ENCODE data around the gene PLXND1.

The PLXND1 gene

DNA sequence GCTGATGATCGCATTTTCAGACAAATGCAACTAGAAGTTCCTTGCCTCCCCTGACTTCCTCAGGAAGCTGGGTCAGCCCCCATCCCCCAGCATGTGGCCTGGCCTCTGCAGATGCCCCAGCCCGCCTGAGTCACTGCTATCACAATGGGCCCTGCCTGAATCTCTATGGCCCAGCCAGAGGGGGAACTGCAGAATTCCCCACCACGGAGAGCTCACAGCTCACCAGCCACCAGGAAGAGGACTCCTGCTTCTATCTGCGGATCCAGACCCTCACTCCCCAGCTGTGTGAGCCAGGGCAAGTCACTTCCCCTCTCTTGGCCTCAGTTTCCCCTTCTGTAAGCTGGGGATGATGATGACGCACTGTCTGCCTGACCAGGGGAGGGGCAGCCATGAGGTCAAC, 6.9 kb downstream of the PLXND1 start:
- no peak for DNase-seq (ENCODE audit: low read depth)

DNA sequence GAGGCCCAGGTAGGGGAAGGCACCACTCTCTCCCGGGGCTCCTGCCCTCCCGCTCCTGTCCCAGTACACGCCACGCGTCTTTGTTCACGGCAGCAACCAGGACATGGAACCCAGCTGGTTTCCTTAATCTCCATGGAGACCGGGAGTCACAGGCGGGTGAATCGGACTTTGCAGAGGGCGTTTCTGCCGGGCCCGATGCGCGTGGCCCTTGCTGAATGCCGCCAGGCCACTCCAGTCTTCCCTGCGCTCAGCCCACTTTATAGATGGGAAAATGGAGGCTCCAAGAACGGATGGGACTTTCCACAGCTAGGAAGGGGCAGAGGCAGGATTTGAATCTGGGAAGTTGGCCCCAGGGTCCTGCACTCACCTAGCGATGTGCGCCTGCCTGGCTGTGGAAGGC, 7.4 kb downstream of the PLXND1 start:
- no peak for DNase-seq (ENCODE audit: low read depth)

DNA sequence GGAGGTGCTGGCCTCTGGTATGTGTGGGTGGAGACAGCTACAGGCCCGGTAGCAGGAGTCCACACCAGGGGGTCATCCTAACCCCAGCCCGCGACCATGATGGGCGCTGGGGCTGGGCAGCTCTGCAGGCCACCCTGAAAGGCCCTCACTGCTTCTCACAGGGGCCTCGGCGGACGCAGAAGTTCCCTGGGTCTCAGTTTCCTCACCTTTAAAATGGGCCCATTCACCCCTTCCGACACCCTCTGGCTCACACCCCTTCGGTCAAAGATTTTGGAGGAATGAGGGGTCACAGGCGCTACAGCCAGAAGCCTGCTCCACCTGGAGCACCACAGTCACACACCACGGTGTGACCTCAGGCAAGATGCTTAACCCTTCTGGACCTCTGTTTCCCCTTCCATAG, 8.0 kb downstream of the PLXND1 start:
- DNase-seq (ENCODE audit: low read depth), result no peak

DNA sequence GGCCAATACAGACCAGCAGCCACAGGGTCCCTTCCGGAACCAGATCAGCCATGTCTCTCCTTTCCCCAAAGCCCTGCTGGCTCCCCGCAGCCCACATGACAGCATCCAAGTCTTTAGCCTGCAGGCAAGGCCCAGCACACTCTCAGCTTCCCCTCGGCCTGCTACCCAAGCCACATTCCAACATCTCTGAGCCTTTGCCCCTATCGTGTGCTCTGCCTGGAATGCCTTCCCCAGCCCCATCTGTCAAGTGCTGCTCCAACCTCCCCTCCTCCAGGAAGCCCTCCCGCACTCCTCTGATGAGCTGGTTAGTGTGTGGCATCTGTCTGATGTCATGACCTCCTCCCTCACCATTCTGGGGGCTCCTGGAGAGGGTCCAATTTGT, 8.5 kb downstream of the PLXND1 start:
- no peak for DNase-seq (ENCODE audit: low read depth)

DNA sequence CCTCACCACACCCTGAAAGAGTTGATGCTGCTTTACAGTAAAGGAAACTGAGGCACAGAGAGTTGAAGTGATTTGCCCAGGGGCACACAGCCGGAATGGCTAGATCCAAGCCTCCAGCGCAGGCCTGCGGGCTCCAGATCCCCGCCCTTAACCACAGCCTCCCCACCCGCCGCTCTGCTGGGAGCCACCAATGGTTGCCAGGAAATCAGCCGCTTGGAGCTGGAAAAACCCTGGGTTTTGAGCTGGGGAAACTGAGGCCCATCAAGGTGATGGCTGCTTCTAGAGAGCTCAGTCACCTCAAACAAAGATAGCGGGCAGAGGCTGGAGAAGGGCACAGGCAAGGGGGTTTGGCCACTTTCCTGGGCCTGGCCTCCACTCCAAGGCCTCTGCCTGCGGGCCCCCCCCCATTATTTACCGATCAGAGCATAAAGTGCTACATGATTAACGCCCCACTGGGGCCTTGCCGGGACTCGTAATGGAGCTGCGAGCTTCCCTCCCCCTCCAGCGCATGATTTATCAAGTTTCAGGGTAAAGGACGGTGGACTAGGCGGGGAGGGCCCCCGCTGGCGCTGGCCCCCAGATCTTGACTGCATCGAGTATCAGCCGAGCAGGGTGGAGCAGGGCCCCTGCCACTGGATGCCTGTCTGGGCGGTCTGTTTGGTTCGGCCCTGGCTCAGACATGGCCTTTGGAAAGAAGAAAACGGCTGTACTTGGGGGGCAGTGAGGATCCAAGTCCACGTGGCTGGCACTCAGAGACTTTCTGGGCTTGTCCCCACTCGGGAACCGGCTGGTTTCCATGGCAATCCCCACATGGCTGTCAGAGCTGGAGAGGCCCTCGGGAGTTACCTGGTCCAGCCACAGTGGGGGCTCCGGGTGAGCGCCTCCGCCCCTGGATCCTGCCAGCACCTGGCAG, 9.1 kb downstream of the PLXND1 start:
- no peak for DNase-seq (ENCODE audit: low read depth)

DNA sequence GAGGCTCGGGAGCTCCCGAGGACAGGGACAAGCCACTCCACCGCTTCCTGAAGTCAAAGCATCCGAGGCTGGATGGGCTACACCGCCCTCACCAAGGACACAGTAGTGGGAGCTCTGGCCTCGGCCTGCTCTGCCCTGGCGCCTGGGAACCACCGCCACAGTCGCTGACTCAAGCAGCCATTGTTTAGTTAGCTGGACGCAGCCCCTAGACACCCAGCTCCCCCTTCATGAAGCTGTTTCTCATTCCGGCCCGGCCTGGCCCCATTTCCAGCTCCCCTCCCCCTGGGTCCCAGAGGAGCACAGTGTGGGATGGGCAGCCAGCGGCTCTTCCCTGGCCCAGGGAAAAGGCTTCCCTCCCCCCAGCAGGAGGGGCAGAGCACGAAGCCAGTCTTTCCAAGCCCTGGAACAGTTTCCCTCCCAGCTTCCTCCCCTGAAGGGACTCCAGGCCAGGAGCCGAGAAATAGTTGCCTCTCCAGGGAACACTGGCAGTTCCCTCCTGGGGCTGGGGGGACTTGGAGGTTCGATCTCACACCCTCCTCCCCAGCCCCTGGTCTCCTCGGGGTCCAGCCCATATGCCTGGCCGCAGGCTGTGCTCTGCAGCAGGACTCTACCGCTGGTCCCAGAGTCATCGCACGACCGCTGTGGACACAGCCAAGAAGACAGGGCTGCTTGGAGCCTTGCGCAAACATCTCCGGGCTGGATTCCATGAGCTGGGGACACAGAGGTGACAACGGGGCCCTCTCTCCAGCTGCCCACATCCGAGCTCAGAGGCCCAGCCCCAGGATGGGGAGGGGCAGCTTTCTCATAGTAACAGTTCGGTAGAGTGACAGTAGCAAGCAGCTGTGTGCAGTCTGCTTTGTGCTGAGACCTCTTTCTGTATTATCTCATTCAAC, 10.0 kb downstream of the PLXND1 start:
- DNase-seq (ENCODE audit: low read depth), result no peak

DNA sequence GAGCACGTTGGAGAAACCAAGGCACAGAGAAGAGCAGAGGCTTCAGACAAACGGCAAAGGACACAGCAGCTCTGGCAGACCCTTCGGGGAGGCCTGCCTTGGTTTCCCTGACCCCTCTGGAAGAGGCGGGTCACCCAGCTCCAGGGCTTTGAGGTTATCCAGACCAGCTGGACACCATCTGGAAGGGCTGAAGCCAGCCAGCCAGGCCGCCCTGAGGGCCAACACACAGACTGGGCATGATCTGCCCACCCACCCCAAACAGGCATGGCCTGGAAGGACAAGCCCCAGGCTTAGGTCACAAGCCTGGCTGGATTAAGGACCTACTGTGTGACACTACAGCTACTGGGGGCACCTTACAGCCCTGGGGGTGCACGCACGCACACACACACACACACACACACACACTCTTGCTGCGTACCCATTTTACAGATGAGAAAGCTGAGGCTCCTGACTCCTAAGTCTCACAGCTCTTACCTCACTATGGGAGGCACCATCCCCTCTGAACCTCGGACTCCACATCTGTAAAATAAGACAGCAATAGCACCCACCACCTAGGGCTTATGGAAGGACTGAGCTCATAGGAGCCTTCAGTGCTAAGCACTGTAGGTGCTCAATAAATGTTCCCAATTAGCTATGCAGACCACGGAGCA, 10.8 kb downstream of the PLXND1 start:
- no peak for DNase-seq (ENCODE audit: low read depth)

DNA sequence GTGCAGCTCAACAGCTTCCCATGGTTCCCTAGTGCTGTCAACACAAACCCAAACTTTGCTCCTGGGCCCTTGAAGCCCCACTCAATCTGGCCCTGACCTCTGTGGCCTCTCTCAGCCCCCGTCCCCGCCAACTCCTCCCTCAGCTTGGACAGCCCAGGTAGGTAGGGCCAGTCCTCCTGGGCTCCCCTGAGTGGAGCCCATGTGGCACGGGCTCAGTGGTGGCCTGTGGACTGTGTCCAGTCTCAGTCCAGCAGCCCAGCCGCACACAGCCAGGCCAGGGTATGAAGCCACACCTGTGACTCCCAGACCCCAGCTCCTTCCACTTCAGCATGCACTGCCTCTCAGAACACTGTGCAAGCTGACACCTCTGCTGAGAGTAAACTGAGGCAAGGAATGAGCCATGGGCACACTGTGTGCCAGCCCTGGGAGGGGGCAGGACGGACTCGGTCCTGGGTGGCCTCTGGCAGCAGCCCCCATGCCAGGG, 11.5 kb downstream of the PLXND1 start:
- DNase-seq (ENCODE audit: low read depth), result no peak

DNA sequence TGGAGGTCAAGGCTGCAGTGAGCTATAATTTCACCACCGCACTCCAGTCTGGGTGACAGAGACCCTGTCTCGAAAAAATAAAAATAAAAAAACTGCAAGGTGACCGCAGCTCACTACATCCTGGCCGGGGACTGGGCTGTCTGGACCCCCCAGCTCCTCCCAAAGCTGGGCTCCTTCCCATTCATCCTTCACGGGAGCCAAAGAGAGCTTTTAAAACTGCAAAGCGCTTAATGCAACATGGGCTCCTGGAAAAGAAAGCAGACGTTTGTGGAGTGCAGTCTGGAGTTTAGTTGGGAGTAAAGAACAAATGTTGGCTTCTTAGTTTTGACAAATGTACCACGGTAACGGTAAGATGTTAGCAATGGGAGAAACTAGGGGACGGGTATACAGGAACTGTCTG, 12.1 kb downstream of the PLXND1 start:
- DNase-seq (ENCODE audit: low read depth), result no peak

DNA sequence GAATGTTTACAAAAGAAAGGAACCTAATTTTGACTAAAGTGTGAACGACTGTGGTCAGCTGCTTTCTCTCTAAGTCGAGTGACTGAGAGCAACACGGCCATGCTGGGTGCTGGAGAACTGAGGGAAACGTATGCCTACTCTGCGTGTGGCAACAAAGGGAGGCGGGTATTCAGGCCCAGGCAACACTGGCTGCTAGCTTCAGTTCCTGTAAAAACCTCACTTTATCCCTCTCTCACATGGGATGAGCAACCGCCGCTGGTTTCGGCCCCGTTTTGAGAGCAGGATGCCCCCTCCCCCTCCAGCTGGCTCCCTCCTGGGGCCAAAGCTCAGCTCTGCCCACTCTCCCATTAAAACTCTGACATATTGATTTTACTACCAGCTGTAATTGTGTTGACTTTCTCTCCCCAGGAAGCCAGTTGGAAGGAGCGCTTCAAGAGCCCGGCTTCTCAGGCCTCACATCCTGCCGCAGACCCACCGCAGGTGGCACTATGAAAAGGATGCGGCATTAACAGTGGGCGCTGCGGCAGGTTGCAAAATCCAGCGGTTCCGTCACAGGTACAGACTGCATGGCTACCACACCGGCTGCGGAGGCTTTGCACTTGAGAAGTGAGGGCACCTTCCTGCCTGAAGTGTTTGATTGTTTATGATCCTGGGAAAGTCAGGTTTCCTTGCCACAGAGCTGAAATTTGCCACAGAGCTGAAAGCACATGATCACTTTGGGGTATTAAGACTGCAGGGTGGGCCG, 12.7 kb downstream of the PLXND1 start:
- peak; percentile 50 for DNase-seq (ENCODE audit: low read depth)

DNA sequence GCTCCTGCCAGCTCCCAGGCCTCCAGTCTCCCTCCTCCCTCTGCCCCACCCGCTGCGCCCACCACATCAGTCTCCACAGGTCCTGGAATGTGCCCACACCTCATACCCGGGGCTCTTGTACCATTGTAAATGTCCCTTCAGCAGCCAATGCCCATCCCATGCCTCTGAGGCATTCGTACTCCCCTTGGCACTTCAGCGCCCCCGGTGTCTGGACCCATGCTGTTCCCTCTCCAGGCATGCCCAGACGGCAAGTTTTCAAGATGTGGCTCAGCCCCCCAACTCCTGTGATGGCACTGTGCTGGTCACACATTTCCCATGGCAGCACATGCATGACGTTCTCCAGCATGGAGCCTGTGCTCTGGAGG, 13.3 kb downstream of the PLXND1 start:
- DNase-seq (ENCODE audit: low read depth), result no peak

DNA sequence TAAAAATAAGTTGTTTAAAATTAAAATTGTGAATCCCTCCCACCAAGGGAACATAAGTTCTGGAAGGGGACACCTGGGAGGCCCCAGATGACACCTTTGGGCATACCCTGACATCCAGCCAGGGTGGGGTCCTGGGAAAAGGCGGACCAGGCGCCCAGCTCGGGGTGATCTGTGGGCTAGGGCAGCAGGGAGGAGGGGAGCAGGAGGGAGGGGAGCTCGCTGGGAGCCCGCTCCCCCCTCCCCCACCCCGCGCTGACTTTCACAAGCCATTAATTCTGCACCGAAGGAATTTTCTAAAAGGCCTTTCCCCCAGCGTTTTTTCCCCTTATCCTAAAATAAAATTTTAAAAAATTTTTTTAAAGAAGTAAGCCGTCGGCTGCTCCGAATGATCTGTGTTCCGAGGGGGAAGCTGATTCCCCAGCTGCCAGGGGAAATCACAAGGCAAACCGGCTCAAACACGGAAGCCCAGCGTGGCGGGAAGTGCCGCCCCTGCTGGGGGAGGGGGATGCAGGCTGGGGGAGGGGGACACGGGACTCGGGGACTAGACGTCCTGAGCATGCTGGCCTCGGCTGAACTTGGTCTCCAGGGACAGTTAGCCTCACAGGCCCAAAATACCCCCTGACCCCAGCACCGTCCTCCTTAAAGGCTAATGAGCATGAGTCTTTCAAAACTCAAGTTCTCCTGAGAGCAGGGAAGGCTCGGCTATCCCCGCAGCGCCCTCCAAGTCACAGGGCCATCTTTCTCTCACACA, 13.9 kb downstream of the PLXND1 start:
- DNase-seq (ENCODE audit: low read depth), result no peak

DNA sequence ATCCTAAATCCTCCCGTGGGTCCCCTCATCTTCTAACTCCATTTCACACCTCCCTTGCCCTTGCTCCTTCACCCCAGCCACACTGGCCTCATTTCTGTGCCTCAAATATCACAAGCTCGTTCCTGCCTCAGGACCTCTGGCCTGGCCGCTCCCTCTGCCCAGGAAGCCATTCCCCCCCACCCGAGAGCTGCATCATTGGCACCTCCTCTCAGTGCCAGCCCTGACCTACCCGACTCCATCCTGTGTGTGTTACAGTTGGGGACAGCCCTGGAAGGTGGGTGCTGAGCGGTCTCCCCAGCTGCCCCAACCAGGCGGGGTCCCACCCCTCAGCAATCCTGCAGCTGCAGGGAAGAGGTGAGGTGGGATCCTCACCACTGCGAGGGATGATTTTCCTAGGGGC, 14.5 kb downstream of the PLXND1 start:
- DNase-seq (ENCODE audit: low read depth), result no peak

DNA sequence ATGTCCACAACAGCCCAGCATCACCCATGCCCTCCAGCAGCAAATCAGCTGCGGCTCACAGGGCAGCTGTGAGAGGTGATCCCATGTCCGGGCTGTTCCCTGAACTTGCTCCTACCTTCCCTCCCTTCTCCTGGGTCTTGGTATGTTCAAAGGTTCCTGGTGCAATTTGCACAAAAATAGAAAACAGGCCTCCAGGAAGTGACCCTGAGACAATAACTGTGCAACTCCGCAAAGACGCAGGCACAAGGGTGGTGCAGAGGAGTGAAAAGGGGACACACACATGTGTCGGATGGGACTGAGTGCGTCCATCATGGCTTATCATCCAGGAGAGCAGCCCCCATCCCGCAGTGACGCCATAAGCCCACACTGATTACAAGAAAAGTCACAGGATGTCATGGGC, 16.3 kb downstream of the PLXND1 start:
- no peak for DNase-seq (ENCODE audit: low read depth)

DNA sequence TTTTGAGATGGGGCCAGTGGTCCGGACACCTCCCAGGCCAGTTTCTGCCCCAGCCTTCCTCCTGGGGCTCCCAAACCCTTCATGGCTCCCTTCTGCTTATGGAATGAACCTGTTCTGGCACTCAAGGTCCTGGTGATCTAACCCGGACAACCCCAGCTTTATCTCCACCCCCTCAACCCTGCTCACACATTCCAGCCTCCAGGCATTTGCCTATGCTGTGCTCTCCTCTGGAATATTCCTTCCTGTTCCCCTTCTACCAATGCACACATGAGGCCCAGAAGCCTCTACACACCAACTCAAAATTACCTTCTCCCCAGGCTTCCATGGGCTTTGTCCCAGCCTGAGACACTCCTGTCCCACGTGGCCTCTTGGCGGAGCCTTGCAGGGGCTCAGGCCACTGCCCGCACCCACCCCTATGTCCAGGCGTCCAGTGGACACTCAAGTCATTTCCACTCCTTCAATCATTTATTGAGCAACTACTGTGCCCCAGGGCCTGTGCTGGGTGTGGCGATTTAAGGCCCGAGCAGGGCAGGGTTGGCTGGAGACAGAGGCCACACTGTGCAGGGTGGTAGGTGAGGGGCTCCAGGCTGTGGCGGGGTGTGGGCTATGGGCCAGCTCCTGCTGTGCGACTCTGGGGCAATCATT, 18.8 kb downstream of the PLXND1 start:
- no peak for DNase-seq (ENCODE audit: low read depth)

DNA sequence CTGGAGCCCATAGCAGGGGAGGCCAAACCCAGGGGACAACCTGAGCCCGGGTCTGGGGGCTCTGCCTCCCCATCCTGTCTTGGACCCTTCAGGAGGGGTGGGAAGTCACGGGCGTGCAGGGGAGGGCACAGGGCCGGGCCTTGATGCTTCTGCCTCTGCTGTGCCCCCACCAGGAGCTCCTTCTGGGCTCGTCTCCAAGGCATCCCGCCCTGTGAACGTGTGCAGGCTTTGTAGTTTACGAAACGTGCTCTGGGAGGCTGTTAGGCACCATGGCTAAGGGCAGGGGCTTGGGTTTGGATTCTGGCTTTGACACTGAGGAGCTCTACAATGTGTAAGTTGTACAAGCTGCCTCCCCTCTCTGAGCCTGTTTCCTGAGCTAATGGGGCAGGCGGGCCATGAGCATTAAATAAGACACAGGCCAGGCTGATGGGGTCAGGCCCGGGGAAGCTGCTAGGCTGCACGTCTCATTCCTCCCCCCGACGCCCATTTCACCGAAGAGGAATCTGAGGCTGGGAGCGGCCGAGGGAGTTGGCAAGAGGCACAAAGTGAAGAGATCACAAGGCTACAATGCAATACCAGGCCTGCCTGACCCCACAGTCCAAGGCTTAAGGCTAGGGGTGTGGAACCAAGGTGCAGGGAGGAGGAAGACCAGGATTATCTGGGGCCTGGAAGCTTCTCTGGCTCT, 19.6 kb downstream of the PLXND1 start:
- DNase-seq (ENCODE audit: low read depth), result no peak

DNA sequence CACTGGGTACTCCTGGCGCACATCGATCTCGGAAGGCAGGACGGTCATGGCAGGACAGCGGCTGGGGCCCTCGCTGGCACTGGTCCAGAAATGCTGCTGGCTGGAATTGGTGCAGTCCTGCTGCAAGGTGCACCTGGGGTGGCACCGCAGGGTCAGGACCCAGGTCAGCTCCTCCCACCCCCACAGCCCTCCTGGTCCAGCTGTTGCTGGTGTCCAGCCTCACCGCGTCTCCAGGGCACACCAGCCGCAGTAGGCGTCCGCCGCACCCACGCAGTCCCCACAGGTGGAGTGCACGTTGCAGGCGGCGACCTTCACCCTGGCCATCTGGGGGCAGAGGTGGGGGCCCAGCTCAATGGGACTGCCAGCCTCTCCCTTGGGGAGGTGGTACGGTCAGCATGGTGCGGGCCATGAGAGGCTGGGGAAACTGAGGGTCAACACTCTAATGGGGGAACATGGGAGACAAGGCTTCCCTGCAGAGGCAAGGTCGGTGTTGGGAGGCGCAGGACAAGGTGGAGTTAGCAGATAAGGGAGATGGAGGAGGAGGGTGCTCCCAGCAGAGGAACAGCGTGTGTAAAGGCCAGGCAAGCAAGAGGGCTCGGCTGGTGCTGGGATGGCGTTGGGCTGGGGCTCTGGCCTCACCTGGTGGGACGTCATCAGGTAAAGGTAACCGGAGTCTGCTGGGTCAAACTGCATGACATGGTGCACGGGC, 20.4 kb downstream of the PLXND1 start:
- no peak for DNase-seq (ENCODE audit: low read depth)

DNA sequence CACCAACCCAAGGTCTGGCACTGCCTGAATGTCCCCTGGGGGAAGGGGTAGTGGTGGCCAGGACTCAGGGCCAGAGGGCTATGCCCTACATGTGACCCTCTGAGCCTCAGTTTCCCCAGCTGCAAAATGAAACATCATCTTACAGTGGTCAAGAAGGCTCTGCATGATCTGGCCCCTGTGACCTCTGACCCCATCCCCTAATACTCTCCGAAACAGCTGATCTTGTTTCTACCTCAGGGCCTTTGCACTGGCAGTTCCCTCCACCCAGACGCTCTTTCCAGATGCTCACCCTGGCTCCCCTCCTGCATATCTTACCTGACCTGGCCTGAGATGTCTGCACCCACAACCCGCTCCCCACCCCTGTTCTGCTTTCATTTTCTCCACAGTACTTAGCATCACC, 21.8 kb downstream of the PLXND1 start:
- no peak for DNase-seq (ENCODE audit: low read depth)

DNA sequence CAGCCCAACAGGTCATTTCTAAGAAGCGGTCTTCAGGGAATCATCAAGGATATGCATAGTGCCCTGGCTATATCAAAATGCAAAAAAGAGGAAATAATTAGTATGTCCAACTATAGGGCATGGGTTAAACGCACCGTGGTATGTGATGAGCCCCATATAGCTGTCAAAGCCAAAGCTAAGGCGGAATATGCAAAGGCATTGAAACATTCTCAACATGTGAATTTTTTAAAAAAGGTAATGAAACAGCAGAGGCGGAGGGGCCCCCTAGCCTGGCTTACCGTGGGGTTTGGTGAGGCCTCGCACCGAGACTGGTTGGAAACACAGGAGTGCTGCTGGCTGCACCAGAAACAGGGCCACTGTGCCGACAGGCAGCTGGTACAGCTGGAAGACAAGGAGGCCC, 23.2 kb downstream of the PLXND1 start:
- no peak for DNase-seq (ENCODE audit: low read depth)

Measured in activated gamma-delta T cell treated with anti-CD3 and anti-CD28 coated beads, Interleukin-2, amount 50 U/mL, for 16 hours (primary cell).